SK-MEL-5 (cell line): ENCODE measurements around the gene CFAP141. TPM values are rescaled to one million over a fixed set of nuclear protein-coding genes. Genes with fewer than 3 reads are reported as not detected.
A peak's percentile ranks its signal among the peaks of the same experiment; 100 is the strongest.

Source experiments
- DNase-seq: peaks from one replicate; pipeline ENCODE4 v3.0.0-alpha.2; 2016; ENCODE audit warnings: low read depth, low spot score
- in situ Hi-C: cut with HindIII; loops from 2 replicates; pipeline ENCODE4 v1.10.0; 2016; ENCODE audit warnings: low sequenced_read_pairs, high pct_unique_total_duplicates, low pct_unique_long_range_greater_than_20kb
- total RNA-seq: library from RNA; depleted of rRNA; stranded (reverse); fragments of >200 nt; shearing (Covaris generic); gene quantifications from 2 replicates; pipeline ENCODE4 v1.2.3, GENCODE V29; 2014

CFAP141 gene
- total RNA-seq, 1 experiment from 2014 or later, result not detected

DNA sequence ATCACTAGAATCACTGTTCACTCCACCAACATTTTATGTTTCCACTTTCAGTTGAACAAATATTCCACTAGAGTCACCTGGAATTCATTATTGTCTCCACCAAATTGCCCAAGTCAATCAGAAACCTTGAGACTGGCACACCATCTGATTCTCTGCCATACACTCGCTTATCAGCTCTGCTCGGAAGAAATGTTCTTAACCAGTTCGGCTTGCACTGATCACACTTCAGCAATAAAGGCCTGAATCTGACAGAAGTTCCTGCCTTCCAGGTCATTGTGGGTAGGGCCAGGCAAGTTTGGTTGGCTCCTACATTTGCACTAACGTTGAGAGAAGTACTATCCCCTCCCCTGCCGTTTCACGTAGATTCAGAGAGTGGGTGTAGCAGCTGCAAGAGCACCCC lies 24.2 kb downstream of the CFAP141 start:
- in situ Hi-C loops, result no loop called here
- no peak for DNase-seq

DNA sequence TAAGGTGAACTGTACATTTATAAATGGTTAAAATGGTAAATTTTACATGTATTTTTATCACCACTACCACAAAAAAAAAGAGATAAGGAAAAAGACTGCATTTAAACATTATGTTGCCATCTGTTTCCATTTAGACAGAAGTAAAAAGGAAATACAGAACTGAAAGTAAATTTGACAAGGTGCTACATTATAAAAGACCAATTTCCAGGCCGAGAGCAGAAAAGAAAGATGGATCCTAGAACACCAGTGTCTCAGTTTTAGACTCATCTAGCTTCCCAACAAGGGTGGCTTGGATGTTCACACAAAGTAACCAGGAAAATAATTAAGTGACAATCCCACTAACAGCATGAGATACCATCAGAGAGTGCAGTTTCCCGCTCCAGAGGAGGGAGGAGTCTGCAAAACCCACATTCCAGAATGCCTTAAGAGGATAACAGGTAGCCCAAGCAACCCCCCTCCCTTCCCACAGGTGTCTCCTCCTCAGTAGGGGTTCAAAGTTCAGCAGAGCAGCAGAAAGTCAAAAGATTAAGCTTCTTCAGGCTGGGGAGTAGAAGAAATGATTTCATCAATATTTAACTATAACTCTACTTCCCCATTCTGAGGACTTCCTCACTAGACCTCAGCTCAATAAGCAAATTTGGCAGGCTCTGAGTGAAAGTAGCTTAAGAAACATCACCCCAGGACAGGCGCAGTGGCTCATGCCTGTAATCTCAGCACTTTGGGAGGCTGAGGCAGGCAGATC lies 26.0 kb downstream of the CFAP141 start:
- in situ Hi-C loops, result no loop called here
- no peak for DNase-seq

DNA sequence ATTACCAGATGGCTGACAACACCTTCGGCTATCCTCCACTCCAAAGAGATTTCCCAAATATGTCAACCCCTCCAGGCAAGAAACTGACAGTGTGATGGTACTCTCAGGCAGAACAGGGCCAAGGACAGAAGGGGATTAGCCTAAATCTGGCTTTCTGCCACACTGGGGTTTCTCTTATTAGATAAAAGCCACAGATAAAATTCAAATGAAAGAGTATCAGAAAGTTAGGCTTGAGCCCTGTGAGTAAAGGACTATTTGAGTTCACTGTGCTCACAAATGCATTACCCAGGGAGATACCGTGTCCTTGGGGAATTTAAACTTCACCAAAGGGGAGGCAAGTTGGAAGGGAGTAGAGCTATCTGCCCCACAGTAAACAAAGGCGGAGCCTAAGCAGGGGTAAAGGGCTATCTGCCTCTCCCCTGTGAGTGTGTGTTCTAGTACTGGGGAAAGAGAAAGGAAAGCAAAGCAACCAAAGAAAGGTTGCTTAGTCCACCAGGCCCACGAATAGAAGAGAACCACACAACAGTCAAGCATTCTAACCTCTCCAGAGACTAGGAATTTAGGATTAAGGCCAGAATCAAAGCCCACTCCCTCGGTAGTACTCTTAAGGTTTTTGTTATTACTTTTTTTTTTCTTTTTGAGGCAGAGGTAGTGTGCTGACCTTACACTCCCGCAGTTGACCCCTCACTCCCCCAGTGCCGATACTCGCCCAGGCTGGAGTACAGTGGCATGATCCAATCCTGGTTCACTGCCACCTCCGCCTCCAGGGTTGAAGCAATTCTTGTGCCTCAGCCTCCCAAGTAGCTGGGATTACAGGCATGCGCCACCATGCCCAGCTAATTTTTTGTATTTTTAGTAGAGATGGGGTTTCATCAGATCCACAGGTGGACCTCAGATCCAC lies 27.0 kb downstream of the CFAP141 start:
- in situ Hi-C loops, result no loop called here
- no peak for DNase-seq

GRCh38 chr1:154178013-154178412 lies 28.1 kb downstream of the CFAP141 start:
- in situ Hi-C loops, result no loop called here
- DNase-seq, result no peak

DNA sequence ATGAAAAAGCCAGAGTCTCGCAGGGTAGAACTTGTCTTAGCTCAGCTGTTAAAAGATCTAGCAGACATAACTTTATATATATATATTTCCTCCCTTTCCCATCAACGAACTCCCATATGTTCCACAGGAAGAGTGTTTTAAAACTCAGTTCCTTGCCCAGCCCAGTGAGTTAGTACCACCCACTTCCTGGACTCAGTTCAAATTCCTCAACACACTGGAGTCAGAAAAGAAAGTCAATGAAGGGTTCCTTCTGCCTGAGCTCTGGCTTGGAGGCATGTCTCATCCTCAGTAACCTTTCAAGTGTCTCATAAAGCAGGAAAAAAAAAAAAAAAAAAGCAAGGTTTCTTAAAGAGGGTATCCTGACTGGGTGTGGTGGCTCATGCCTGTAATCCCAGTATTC lies 29.8 kb downstream of the CFAP141 start:
- no peak for DNase-seq
- in situ Hi-C loops, result no loop called here

DNA sequence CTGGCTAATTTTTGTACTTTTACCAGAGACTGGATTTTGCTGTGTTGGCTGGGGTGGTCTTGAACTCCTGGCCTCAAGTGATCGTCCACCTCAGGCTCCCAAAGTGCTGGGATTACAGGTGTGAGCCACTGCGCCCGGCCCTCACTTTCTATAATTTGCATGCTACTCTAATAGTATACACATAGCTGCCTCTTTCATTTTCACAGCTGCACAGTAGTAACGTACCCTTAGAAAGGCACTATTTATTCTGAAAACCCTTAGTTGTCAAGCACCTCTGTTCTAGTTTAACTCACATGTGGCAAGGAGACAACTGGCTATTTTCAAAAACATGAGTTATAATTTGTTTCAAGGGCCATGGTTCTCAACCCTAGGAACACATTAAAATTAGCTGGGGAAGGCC lies 31.5 kb downstream of the CFAP141 start:
- in situ Hi-C loops, result no loop called here
- DNase-seq, result no peak

DNA sequence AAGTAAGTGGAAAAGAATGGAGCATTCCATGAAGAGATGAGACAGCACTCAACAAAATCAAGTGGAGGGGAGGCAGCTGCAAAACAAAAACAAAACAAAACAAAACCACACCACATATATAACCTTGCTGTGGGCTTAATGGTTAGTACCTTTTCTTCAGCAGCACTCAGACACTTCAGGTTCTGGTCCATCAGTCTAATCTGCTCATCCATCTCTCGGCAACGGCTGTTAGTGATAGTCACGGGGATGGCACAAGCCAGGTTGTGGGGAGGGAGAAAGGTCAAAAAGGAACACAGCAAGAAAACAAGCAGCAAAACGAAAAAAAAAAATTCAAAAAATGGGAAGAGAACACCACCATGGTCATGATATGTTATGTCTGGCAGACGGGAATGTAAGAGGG lies 34.3 kb downstream of the CFAP141 start:
- in situ Hi-C loops, result no loop called here
- no peak for DNase-seq

- in situ Hi-C loops, result no loop called here
- no peak for DNase-seq
These were observed 34.9 kb downstream of the CFAP141 start for GRCh38 chr1:154171223-154171583.

DNA sequence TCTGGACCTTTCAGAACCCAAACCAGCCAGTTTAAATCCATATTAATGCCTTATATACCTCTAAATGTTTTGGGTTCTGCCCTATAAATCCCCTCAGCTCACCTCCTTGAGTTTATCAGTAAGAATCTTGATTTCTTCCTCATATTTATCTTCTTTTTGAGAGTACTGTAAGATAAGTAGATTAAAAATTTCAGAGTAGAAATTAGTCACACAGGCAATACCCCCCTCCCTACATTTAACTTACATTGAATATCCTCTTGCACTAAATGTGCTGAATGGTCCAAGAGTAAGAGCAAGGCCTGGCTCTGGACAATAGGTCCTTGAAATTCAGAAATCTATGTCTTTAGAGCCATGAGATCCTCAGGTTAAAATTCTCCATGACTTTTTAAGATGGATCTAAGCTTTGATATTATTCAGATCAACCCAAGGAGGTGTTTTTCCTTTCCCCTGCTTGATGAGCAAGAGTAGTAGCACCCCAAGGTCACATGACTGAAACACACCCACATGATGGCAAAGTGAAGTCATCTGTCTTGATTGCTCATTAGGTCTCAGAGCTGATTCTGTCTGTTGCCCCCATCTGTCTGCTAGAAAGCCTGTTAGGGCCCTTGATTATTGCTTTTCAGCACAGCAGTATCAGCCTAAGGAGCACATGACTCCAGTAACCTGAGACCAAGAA lies 35.4 kb downstream of the CFAP141 start:
- in situ Hi-C loops, result no loop called here
- DNase-seq, result no peak

GRCh38 chr1:154167461-154167860 lies 38.7 kb downstream of the CFAP141 start:
- DNase-seq, result peak; percentile 36
- in situ Hi-C loops, result no loop called here

GRCh38 chr1:154166207-154166606 lies 39.9 kb downstream of the CFAP141 start:
- no peak for DNase-seq
- in situ Hi-C loops, result no loop called here

DNA sequence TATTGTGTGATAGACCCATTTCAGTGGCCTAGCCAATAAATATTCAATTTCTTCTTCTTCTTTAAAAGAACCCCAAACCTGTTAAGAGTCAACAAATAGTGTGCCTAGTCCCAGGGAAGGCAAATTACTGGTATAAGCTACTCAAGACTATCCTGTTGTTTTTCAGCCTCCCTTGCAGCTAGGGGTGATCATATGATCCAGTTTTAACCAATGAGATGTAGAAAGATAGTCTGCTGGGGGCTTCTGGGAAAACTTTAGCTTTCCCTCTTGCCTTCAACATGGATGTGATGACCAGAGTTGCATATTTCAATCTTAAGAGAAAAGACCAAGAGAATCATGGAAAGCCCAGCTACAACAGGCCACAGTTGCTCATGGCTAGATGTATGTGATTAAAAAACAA lies 46.6 kb downstream of the CFAP141 start:
- DNase-seq, result no peak
- in situ Hi-C loops, result no loop called here

GRCh38 chr1:154158307-154159125 lies 47.6 kb downstream of the CFAP141 start:
- peak; percentile 77 for DNase-seq
- in situ Hi-C loops, result no loop called here

GRCh38 chr1:154157520-154158306 lies 48.4 kb downstream of the CFAP141 start:
- peak; percentile 77 for DNase-seq

DNA sequence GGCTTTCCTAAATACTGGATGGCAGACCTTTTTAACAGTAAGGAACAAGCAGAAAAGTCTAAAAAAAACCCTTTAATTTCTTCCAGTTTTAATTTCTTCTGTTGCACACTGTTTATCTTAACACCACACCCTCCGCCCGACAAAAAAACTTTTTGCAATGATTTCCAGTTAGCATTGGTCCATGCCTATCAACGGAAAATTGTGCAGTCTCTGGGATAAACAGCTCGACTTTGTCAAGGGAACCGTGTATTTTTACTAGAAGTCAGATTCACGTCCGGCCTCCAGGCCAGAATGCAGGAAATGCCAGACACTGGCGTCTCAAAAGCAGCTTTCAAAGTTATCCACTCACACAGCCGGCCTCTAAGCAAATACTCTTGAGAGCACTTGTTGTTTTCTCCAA lies 50.9 kb downstream of the CFAP141 start:
- peak; percentile 72 for DNase-seq
- in situ Hi-C loops, result no loop called here

More at GRCh38 chr1:154157520-154158306, 48.4 kb downstream of the CFAP141 start:
- in situ Hi-C loops, result no loop called here

DNA sequence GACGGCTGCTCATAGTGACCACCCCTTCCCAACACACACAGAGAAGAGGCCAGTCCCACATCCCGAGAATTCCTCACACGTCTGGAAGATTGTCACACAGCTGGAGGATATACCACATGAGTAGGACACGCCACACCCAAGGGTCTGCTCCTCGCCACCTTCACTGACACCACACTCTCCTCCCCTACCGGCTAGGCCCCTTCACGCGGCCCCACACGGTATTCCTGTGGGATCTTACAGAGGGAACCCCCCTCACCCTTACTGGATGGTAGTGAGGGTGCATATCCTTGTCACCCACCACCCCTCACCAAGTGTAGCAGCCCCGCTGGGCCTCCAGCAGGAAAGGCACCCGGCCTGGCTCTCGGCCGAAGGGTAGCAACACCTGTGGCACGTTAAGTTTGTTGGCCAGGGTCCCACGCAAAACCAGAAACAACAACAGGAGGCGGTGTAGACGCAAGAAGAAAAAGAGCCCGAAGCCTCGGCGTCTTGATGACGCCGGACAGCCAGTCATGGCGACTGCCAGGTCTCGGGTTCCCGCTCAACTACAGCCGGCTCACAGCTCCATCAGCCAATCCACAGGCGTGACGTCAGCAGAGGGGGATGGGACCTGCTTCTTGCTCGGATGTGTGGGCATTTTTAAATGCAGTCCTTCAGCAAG lies 51.5 kb downstream of the CFAP141 start, which contains the start of gene NUP210L:
TSS of gene NUP210L (minus strand) at position 540 of the 658 bp plus-strand sequence.
- in situ Hi-C loops, result no loop called here

More for the DNA sequence above, 51.5 kb downstream of the CFAP141 start, which contains the start of gene NUP210L:
- DNase-seq, result peak; percentile 50
